ENCODE data around the gene CHML. TPM values are rescaled to one million over a fixed set of nuclear protein-coding genes. Genes with fewer than 3 reads are reported as not detected.

Gene CHML
- total RNA-seq, 1 experiment from 2014 or later = 19.3 TPM

DNA sequence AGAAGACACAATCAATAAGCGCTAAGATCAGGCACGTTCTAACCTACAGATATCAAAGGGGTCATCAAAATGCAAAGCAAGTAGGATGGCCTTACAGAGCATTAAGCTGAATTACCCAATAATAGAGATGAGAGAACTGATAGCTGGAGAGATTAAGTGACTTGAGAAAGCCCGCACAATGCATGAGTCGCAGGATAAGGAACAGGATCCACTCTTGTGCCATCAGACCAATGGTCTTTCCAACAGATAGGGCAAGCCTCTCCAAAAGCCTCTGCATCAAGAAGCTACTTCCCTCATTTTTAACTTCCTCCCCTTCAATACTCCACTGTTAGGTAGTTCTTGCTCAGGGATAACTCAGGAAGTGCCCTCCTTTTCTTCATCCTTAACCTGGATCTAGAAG is 2.6 kb downstream of the CHML start:
- no peaks in the 10 kb centered on the region for H3K27me3 ChIP-seq (ENCODE audit: control insufficient read depth, insufficient read depth, low read length)
- in situ Hi-C loops (cut with HindIII; ENCODE audit: low pct_unique_long_range_greater_than_20kb, low sequenced_read_pairs) (no loop called here), intact Hi-C loops (cut with micrococcal nuclease; ENCODE audit: unreplicated experiment) (no loop called here)
- peak overlapping the region; percentile 6; the same call in 1 of the 2 replicates for H3K27ac ChIP-seq (ENCODE audit: low read length)
- CTCF ChIA-PET = no interaction called here
- peaks cover 5% of the 10 kb centered on the region for H3K36me3 ChIP-seq (ENCODE audit: control insufficient read depth, insufficient read depth, low read length)
- BruUV-seq (replicated peaks) = no TSS peak
- no peak for DNase-seq (ENCODE audit: low read depth, low spot score)
- peak overlapping the region; percentile 83 to 88 for H3K4me3 ChIP-seq (ENCODE audit: low read depth in 2 of 2, low read length in 2 of 2)
- no peak for TF ChIP-seq POLR2AphosphoS5 (IDR thresholded peaks at IDR 0.05; ENCODE audit: low read depth, low read length)
- no peak for TF ChIP-seq REST (IDR thresholded peaks at IDR 0.05; ENCODE audit: insufficient read depth in 1 of 2, low read depth in 2 of 2, low read length in 1 of 2)
- TF ChIP-seq TCF7L2 (IDR thresholded peaks at IDR 0.05; ENCODE audit: low read depth, low read length) = no peak
- TF ChIP-seq, protein P1, sequence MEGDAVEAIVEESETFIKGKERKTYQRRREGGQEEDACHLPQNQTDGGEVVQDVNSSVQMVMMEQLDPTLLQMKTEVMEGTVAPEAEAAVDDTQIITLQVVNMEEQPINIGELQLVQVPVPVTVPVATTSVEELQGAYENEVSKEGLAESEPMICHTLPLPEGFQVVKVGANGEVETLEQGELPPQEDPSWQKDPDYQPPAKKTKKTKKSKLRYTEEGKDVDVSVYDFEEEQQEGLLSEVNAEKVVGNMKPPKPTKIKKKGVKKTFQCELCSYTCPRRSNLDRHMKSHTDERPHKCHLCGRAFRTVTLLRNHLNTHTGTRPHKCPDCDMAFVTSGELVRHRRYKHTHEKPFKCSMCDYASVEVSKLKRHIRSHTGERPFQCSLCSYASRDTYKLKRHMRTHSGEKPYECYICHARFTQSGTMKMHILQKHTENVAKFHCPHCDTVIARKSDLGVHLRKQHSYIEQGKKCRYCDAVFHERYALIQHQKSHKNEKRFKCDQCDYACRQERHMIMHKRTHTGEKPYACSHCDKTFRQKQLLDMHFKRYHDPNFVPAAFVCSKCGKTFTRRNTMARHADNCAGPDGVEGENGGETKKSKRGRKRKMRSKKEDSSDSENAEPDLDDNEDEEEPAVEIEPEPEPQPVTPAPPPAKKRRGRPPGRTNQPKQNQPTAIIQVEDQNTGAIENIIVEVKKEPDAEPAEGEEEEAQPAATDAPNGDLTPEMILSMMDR (IDR thresholded peaks at IDR 0.05) = no peak
- no peak for TF ChIP-seq SIN3A (IDR thresholded peaks at IDR 0.05; ENCODE audit: borderline replicate concordance, insufficient read depth, low read depth, low read length)
- POLR2A ChIA-PET = interaction anchor here (0.6 kb wide), 1 partner anchor 382 kb away, joined by 3 read pairs; no protein-coding TSS in a partner anchor
- H3K4me1 ChIP-seq (ENCODE audit: control insufficient read depth, insufficient read depth, low read length) = peaks cover 10% of the 10 kb centered on the region; the same call in 1 of the 2 replicates
- peaks cover 4% of the 10 kb centered on the region; the same call in 1 of the 2 replicates for H3K9me3 ChIP-seq (ENCODE audit: control insufficient read depth, insufficient read depth, low read depth, low read length)
- no peak for ATAC-seq

GRCh38 chr1:241637046-241637590 is 3.1 kb downstream of the CHML start:
- Histone ChIP-seq H3K36me3 (ENCODE audit: control insufficient read depth, insufficient read depth, low read length) (peaks cover 5% of the 10 kb centered on the region), H3K27me3 (ENCODE audit: control insufficient read depth, insufficient read depth, low read length) (no peaks in the 10 kb centered on the region), H3K9me3 (ENCODE audit: control insufficient read depth, insufficient read depth, low read depth, low read length) (peaks cover 3% of the 10 kb centered on the region; the same call in 1 of the 2 replicates), H3K27ac (ENCODE audit: low read length) (no peak overlapping the region), H3K4me1 (ENCODE audit: control insufficient read depth, insufficient read depth, low read length) (peaks cover 10% of the 10 kb centered on the region; the same call in 1 of the 2 replicates), H3K4me3 (ENCODE audit: low read depth in 2 of 2, low read length in 2 of 2) (peak overlapping the region in 1 of 2 experiments; percentile 83; a peak in 3 of 4 replicates)
- no TSS peak for BruUV-seq (replicated peaks)
- ChIA-PET CTCF (interaction anchor here (0.7 kb wide), 1 partner anchor 362 kb away, joined by 4 read pairs; the partner anchor contains the start of gene MAP1LC3C), POLR2A (no interaction called here)
- TF ChIP-seq, protein P1 (IDR thresholded peaks at IDR 0.05) = no peak
- TF ChIP-seq SIN3A (IDR thresholded peaks at IDR 0.05; ENCODE audit: borderline replicate concordance, insufficient read depth, low read depth, low read length) (no peak), TCF7L2 (IDR thresholded peaks at IDR 0.05; ENCODE audit: low read depth, low read length) (no peak), POLR2AphosphoS5 (IDR thresholded peaks at IDR 0.05; ENCODE audit: low read depth, low read length) (no peak), REST (IDR thresholded peaks at IDR 0.05; ENCODE audit: insufficient read depth in 1 of 2, low read depth in 2 of 2, low read length in 1 of 2) (no peak)
- in situ Hi-C loops (cut with HindIII; ENCODE audit: low pct_unique_long_range_greater_than_20kb, low sequenced_read_pairs) (no loop called here), intact Hi-C loops (cut with micrococcal nuclease; ENCODE audit: unreplicated experiment) (no loop called here)
- DNase-seq (ENCODE audit: low read depth, low spot score) (no peak), ATAC-seq (no peak)

Measured in Panc1 (cell line).